Brain pericyte (primary cell): ENCODE data around the gene OR9Q1.

Experiments used
- DNase-seq: peaks from one replicate; pipeline ENCODE4 v3.0.0-alpha.2; 2012; ENCODE audit warnings: low read depth, low spot score

Gene OR9Q1

GRCh38 chr11:58030653-58031052, 7.0 kb downstream of the OR9Q1 start, which contains the start of gene OR6Q1:
OR6Q1 (plus strand) TSS chr11:58030953; CDS start chr11:58030953, 0 bp downstream.
- DNase-seq, result no peak

- DNase-seq, result no peak
These were observed 10.8 kb downstream of the OR9Q1 start for GRCh38 chr11:58034471-58034870.

- no peak for DNase-seq
These were observed 15.9 kb downstream of the OR9Q1 start for GRCh38 chr11:58039589-58039988.

GRCh38 chr11:58043379-58043778, 19.7 kb downstream of the OR9Q1 start:
- no peak for DNase-seq

- DNase-seq, result no peak
These were observed 22.6 kb downstream of the OR9Q1 start for GRCh38 chr11:58046231-58046630.

GRCh38 chr11:58047818-58048217, 24.1 kb downstream of the OR9Q1 start:
- DNase-seq, result no peak

GRCh38 chr11:58055806-58056401, 32.2 kb downstream of the OR9Q1 start:
- no peak for DNase-seq

- no peak for DNase-seq
These were observed 33.8 kb downstream of the OR9Q1 start for GRCh38 chr11:58057481-58057880.

- DNase-seq, result no peak
These were observed 34.8 kb downstream of the OR9Q1 start for GRCh38 chr11:58058276-58059006.

- no peak for DNase-seq
These were observed 35.3 kb downstream of the OR9Q1 start for GRCh38 chr11:58059007-58059350.

GRCh38 chr11:58060535-58060934, 36.9 kb downstream of the OR9Q1 start:
- DNase-seq, result no peak

GRCh38 chr11:58060939-58061672, 37.4 kb downstream of the OR9Q1 start:
- DNase-seq, result no peak

GRCh38 chr11:58061813-58062212, 38.1 kb downstream of the OR9Q1 start:
- no peak for DNase-seq

- DNase-seq, result no peak
These were observed 44.0 kb downstream of the OR9Q1 start for GRCh38 chr11:58067685-58068084.

- DNase-seq, result no peak
These were observed 45.0 kb downstream of the OR9Q1 start for GRCh38 chr11:58068655-58069054.

GRCh38 chr11:58070585-58070984, 46.9 kb downstream of the OR9Q1 start:
- no peak for DNase-seq

- DNase-seq, result no peak
These were observed 52.1 kb downstream of the OR9Q1 start for GRCh38 chr11:58075781-58076180.

GRCh38 chr11:58086528-58086927, 62.8 kb downstream of the OR9Q1 start:
- DNase-seq, result no peak

- no peak for DNase-seq
These were observed 73.8 kb downstream of the OR9Q1 start for GRCh38 chr11:58097437-58097836.

GRCh38 chr11:58121096-58121495, 97.4 kb downstream of the OR9Q1 start:
- no peak for DNase-seq

GRCh38 chr11:58125469-58125868, 101.8 kb downstream of the OR9Q1 start, which contains the start of gene OR9I1:
OR9I1 (minus strand) TSS chr11:58125530; CDS start chr11:58119444, 6,086 bp downstream.
- DNase-seq, result no peak

- DNase-seq, result no peak
These were observed 103.7 kb downstream of the OR9Q1 start for GRCh38 chr11:58127350-58127749.
